GM12801 (cell line): Measurements from ENCODE around the gene PTPRN2.

Experiments used
- CTCF ChIP-seq: IDR thresholded peaks from one replicate; pipeline ENCODE4 v1.5.1; 2011; ENCODE audit warnings: control low read depth; ENCODE audit not compliant: insufficient read length; ENCODE audit errors: extremely low read depth

PTPRN2 gene

GRCh38 chr7:157684157-157684908 is 903.3 kb downstream of the PTPRN2 start:
- no peak for TF ChIP-seq CTCF

- no peak for TF ChIP-seq CTCF
Observed at GRCh38 chr7:157683747-157684156, 903.9 kb downstream of the PTPRN2 start.

GRCh38 chr7:157682946-157683746 is 904.5 kb downstream of the PTPRN2 start:
- TF ChIP-seq CTCF, result no peak

- no peak for TF ChIP-seq CTCF
Observed at GRCh38 chr7:157682064-157682945, 905.3 kb downstream of the PTPRN2 start.

DNA sequence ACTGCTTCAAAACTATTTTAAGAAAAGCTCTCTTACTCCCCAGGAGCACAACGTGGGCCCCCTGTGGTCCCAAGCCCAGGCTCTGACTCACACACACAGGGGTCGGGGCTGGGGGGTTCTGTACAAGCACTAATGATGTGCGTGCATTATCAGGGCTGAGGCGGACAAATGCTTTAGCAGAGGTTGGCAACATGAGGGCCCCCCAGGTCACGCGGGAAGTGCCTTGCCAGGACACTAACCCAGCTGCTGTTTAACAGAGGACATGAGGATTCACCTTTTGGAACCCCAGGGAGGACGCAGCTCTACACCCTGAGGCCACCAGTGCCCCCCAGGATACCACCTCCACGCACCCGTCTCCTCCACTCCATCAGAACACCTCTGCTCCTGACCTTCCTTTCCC is 908.0 kb downstream of the PTPRN2 start:
- no peak for TF ChIP-seq CTCF

- TF ChIP-seq CTCF, result no peak
Observed at GRCh38 chr7:157678501-157678900, 909.1 kb downstream of the PTPRN2 start.
